HL-60/S4 (cell line): Measurements from ENCODE around the gene PPP2R3C.
"Not testable (repeated sequence)": the region's sequence is repeated elsewhere in the genome, so short reads cannot be mapped to it uniquely, and the experiment has no call there.

Experiments
- in situ Hi-C: fragments of 300-500 bp; cut with MboI; formaldehyde crosslinking; loops from 2 replicates; pipeline ENCODE4 v1.14.3; 2022; ENCODE audit warnings: low sequenced_read_pairs

Gene PPP2R3C

DNA sequence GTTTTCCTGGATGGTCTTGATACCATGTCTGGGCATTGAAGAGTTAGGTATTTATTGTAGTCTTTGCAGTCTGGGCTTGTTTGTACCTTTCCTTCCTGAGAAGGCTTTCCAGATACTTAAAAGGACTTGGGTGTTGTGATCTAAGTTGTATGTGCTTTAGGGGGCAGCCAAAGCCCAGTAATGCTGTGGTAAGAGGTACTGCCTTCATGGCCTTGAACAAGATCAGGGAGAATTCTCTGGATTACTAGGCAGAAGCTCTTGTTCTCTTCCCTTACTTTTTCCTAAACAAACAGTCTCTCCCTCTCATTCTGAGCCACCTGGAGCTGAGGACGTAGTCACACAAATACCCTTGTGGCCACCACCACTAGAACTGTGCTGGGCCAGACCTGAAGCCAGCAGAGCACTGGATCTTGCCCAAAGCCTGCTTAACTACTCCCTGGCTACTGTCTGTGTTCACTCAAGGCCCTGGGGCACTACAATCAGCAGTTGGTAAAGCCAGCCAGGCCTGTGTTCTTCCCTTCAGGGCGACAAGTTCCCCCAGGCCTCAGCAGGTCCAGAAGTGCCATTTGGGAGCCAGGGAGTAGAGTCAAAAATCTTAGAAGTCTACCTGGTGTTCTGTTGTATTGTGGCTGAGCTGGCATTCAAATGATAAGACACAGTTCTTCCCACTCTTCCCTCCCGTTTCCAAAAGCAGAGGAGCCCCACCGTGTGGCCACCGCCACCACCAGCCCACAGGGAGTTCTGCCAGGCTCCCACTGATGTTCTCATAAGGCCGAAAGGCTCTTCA is 11.9 kb upstream of the PPP2R3C start:
- in situ Hi-C loops, result no loop called here

DNA sequence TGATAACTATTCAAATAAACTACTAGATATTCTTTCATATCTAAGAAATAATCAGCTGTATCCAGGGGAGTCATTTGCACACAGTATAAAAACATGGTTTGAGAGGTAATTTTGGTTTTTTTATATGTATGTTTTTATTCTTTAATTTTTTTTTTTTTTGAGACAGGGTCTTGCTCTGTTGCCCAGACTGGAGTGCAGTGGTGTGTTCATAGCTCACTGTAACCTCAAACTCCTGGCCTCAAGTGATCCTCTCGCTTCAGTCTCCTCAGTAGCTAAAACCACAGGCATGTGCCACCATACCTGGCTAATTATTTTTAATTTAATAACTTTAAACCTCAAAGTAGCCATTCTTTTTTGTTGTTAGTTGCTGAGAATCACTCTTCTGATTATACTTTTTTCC is 2.3 kb upstream of the PPP2R3C start:
- in situ Hi-C loops, result no loop called here

DNA sequence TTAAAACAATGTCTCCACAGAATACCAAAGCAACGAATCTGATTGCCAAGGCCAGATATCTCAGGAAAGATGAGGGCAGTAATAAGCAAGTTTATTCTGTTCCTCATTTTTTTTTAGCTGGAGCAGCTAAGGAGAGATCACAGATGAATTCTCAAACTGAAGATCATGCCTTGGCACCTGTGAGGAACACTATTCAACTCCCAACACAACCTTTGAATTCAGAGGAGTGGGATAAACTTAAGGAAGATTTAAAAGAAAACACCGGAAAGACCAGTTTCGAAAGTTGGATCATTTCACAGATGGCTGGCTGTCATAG is 1.6 kb upstream of the PPP2R3C start:
- in situ Hi-C loops, result no loop called here

DNA sequence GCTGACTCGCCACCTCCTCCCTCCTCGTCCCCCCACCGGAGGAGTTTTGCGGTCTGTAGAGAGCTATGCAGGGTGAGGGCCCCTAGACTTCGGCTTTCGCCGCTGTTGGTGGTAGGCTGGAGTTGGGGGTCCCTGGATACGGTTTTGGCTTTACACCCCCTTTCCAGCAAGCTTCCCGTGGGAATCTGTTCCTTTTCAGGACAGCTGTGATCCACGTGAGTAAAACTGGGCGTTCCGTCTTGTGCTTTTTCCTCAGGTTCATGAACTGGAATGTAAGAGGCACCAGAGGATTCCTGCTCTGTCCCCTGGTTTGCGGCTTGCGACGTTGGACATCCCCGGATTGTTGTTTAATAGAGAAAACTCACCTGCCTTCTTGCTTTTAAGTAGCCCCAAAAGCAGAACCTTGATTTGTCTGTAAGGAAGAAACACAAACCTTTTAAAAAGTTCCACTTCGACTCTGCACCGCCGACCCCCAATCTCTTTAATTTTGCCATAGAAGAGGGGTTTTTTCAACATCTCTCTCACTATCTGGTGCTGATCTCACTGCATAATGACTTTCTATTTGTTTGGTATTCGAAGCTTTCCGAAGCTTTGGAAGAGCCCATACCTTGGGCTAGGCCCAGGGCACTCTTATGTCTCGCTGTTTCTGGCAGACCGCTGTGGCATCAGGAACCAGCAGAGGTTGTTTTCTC is 1.1 kb upstream of the PPP2R3C start:
- in situ Hi-C loops, result no loop called here

DNA sequence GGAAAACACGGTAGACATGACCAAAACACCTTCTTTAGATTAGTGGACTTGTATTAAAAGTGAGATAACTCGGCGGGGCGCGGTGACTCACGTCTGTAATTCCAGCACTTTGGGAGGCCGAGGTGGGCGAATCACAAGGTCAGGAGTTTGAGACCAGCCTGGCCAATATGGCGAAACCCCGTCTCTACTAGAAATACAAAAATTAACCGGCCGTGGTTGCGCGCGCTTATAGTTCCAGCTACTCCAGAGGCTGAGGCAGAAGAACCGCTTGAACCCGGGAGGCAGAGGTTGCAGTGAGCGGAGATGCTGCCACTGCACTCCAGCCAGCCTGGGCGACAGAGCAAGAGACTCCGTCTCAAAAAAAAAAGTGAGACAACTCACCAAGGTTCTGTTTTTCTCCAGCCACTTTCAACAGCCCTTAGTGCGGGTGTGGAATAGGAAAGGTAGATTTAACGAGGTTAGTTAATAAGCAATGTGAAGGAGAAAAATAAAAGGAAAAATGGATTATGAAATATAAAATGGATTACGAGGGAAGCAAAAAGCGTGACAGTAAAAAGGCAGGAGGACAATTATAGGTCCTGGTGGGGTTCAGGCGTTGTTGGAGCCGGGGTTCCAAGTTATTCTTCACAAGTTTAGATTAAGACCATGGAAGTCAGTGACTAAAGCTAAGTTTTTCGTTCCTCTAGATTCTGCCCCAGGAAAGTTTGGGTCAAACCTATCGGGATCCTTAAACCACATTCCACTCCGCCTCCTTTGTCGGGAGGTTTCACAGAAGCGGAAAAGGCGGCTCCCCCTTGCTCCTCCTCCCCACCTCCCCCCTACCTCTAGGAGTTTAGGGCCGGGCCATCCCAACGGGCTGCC is 534 bp downstream of the PPP2R3C start:
- in situ Hi-C loops, result no loop called here

DNA sequence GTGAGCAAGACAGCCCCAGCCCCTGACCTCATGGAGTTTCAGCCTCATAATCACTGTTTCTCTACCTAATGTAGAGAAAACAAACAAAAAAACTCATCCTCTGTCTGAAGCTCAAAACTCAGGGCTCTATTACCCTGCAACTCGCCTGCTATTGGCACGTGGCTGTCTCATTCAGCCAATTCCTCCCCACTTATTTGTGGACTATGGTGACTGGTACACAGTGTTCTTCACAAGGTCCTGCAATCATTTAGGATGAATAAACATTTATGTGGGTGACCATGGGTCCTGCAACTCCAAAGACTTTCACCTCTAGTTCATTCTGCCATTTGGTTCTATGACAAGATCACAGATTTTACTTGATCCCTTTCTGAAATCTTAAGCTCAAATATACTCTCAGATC is 4.7 kb downstream of the PPP2R3C start:
- in situ Hi-C loops, result no loop called here

DNA sequence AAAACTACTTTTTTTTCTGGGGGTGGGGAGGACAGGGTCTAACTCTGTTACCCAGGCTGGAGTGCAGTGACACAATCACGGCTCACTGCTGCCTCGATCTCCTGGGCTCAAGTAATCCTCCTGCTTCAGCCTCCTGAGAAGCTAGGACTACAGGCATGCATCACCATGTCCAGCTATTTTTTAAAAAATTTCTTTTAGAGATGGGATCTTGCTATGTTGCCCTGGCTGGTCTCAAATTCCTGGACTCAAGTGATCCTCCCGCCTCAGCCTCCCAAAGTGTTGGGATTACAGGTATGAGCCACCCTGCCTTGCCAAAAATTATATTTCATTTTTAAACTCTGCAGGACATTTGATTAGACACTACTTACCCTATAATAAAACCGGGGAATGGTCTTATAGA is 5.5 kb downstream of the PPP2R3C start:
- in situ Hi-C loops, result no loop called here

DNA sequence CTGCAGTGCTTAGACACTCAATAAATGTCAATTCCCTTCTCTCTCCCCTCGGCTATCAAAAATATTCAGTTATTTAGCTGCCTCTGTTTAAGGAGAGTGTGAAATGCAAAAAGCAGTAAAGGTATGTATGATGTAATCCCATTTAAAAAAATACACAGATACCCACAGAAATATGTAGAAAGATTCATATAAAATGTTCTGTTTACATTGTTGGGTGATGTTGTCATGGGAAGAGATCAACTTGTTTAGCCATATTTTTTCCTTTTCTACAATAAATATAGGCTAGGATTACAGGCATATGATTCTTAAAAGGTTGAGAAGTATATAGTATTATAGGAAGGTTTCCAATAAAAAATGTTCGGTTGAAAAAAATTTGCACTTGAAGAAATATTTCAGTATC is 7.8 kb downstream of the PPP2R3C start:
- in situ Hi-C loops, result no loop called here

DNA sequence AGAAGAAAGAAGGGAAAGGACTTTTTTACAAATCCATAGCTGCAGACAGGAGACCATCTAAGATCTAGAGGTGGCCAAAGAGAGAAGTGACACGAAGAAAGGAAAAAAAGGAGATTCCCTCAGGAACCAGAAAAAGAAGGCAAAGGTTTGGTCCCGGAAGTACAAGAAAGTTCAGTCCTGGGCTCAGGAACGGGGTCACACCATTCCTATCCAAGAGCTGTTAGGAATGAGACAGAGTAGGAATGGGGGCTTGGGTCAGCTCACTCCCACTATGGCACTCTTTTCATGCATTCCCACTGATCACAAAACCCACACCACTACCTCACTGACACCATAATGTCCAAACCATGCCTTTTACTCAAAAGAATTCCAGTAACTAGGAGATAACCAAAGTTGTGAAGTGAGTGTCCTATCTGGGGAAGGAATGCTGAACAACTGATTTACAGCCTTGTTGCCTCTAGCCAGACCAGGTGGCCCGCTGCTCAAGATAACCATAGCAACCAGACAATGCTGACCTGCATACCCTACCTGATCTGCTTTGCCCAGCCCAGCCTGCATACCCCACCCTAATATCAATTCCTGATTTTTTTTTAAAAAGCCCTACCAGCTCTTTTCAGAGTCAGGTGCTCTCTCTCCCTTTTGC is 8.4 kb downstream of the PPP2R3C start:
- in situ Hi-C loops, result no loop called here

DNA sequence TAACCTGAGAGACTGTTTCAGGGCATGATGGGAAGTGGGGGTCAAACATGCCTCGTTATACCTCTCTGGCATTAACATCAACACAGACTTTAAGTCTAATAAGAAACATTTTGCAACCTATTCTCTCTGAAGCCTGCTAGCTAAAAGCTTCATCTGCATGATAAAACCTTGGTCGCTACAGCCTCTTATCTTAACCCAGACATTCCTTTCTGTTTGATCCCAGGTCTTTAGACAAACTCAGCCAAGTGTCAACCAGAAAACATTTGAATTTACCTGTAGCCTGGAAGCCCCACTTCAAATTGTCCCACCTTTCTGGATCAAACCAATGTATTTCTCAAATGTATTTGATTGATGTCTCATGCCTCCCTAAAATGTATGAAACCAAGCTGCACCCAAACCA is 9.1 kb downstream of the PPP2R3C start:
- in situ Hi-C loops, result no loop called here

DNA sequence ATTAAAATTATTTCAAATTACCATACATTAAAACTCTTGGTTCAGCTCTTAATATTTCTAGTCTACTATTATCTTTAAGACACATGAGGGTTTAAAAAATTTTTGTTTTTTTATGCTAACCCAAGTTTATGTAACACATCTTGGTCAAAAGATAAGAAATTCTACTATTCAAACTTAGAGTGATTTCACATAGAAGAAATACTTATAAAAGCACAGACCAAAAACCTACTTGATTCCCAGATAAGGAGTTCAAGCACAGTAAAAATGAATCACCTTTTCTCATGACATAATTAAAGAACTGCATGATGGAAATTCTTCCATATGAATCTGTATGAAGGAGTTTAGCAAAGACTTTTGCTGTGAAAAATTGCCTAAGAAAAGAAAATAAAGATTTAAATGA is 13.9 kb downstream of the PPP2R3C start:
- in situ Hi-C loops, result no loop called here

DNA sequence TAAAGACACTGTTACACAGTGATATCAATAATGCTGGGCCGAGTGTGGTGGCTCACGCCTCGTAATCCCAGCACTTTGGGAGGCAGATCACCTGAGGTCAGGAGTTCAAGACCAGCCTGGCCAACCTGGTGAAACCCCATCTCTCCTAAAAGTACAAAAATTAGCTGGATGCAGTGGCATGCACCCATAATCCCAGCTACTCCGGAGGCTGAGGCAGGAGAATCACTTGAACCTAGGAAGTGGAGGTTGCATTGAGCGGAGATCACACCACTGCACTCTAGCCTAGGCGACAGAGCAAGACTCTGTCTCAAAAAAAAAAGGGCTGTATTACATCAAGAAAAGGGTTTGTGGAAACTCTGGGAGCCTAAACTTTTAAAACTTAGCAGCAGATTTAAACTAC is 27.1 kb downstream of the PPP2R3C start:
- in situ Hi-C loops, result not testable (repeated sequence)

DNA sequence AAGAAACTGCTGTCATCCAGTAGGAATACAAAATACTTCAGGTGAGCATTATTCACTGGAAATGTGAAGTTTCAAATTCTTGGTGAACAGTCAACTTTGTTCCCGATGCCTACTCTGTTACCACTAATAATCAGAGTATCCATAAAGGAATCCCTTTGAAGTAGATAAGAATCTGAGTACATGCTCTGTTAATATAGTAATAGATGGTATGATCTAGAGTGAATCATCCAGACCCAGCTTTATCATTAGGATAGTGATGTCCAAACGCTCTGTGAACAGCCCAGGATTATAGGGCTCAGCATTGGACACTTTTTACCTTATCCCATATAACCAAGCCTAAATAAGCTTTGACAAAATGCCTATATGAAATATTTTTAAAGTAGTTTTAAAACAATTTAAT is 33.3 kb downstream of the PPP2R3C start:
- in situ Hi-C loops, result no loop called here

DNA sequence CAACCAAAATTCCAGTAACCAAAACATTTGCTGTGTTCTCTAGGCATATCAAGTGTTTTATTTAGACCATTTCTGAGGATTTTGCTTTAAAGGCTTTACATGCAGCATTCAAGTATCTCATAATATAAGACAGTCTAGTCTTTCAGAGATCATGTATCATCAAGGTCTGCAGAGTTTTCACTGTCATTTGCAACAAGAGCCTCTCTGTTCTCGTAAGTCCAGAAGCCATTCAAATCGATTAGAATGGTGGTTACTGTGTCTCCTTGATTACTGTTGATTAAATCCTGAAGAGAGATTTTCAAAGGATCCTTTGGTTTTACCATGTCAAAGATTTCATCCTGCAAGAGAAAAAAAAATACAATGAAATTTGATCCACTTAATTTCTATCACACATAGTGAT is 36.3 kb downstream of the PPP2R3C start:
- in situ Hi-C loops, result no loop called here

DNA sequence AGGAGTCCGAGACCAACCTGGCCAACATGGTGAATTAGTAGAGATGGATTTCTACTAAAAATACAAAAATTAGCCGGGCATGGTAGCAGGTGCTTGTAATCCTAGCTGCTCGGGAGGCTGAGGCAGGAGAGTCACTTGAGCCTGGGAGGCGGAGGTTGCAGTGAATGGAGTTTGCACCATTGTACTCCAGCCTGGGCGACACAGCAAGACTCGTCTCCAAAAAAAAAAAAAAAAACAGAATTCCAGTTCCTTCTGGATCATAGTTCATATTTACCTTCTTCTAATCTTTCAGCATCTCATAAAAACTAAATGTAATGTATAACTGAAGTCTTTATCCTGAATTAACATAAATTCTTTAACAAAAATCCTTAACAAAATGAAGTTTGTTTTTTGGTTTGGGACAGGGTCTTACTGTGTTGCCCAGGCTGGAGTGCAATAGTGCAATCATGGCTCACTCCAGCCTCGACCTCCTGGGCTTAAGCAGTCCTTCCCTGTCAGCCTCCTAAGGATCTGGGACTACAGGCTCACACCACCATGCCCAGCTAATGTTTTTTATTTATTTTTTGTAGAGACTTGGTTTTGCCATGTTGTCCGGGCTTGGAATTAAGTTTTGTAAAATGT is 38.1 kb downstream of the PPP2R3C start:
- in situ Hi-C loops, result no loop called here

DNA sequence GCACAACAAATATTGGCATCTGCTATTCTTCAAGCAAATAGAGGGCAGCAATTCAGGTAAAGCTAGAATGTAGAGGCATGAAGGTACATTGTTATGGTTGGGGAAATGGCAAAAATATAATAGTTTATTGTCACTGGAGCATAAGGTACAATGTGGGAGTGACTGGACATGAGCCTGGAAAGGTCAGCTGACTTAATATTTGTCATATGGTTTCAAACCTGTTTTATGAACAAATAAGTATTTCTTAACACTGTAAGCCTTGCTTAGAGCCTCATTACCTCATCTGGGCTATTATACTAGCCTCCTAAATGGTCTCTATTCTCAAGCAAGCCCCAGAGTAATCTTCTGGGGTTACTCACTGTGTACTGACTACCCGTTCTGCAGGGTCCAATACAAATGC is 42.0 kb downstream of the PPP2R3C start:
- in situ Hi-C loops, result no loop called here

DNA sequence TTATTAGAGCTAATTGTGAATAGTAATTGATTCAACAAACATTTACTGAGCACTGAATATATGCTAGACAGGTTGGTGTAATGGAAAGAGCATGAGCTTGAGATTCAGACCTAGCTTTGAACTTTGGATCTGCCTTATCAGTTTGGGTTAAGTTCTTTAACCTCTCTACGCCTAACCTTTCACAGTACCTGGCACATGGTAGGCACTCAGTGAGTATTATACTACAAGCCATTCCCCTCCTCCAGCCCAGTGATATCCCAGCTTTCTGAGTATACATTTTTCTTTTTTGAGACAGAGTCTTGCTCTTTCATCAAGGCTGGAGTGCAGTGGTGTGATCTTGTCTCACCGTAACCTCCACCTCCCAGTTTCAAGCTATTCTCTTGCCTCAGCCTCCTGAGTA is 43.7 kb downstream of the PPP2R3C start:
- in situ Hi-C loops, result no loop called here

DNA sequence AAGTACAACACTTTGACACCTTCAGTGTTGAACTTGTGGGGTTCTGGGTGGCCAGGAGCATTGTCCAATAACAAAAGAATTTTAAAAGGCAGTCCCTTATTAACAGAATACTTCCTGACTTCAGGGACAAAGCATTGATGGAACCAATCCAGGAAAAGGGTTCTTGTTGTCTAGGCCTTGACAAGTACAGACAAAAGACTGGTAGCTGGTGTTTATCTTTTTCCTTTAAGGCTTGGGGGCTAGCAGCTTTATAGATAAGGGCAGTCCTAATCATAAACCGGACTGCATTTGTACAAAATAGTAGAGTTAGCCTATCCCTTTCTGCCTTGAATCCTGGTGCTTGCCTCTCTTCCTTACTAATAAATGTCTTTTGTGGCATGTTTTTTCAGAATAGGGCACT is 48.3 kb downstream of the PPP2R3C start:
- in situ Hi-C loops, result no loop called here

DNA sequence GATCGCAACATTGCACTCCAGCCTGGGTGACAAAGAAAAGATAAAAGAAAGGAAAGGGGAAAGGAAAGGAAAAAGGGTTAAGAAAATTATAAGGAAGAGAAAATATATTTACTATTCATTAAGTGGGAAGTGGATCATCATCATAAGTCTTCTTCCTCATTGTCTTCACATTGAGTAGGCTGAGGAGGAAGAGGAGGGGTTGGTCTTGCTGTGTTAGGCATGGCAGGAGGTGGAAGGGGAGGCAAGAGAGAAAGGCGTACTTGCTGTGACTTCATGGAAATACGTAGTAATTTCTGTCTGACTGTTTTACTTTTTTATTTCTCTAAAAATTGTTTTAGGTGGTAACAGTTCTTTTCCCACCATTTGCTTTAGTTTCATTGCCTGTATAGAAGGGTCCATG is 49.6 kb downstream of the PPP2R3C start:
- in situ Hi-C loops, result no loop called here

DNA sequence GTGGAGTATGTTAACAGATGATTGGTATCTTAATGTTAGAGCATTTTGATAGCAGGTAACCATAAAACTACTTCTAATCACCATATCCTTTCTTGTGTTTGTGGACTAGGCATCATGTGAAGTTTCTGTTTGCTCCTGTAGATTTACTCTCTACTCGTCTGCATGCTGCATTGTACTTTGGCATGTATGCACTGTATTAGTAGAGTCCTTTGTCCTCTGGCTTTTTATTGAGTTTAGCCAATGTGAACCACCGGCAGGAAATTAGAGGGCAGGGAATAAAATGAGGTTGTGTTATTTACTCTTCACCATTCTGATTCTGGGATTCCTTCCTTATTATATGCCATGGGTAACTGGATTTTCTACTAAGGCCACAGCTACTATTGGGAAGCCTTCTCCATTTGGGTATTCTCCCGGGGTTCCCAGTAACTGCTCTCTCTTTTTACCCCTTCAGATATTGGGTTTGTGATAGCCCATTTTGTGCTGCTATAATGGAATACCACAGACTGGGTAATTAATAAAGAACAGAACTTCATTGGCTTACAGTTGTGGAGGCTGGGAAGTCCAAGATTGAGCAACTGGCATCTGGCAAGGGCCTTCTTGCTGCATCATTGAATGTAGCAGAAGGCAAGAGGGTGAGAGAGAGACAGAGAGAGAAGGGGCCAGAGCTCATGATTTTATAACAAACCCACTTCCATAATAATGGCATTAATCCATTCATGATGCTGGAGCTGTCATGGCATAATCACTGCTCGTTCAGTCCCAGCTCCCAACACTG is 53.4 kb downstream of the PPP2R3C start:
- in situ Hi-C loops, result no loop called here
